RWPE2 (cell line): ENCODE results near the gene PDCD1.

Experiments used
- ATAC-seq: fragments of 200-7000 bp; cut with Tn5 transposase; 3 replicates; pipeline ENCODE4 v1.9.1; 2021; ENCODE audit warnings: low read depth
- DNase-seq: peaks from one replicate; pipeline ENCODE4 v3.0.0-alpha.2; 2020; ENCODE audit warnings: low spot score
- H3K27ac ChIP-seq: fragments of 450-650 bp; 2 replicates; pipeline ENCODE4 v1.5.1; 2017; ENCODE audit warnings: mild to moderate bottlenecking; ENCODE audit not compliant: poor library complexity, severe bottlenecking
- H3K27me3 ChIP-seq: fragments of 250-450 bp; sonication (Bioruptor Pico); 2 replicates; pipeline ENCODE4 v1.5.1; 2021; ENCODE audit warnings: mild to moderate bottlenecking, moderate library complexity; ENCODE audit not compliant: insufficient read depth, poor library complexity, severe bottlenecking
- H3K36me3 ChIP-seq: fragments of 250-450 bp; sonication (Bioruptor Pico); 2 replicates; pipeline ENCODE4 v1.5.1; 2020; ENCODE audit warnings: low read depth, mild to moderate bottlenecking, moderate library complexity
- H3K4me1 ChIP-seq: fragments of 250-450 bp; sonication (Bioruptor Pico); 2 replicates; pipeline ENCODE4 v1.5.1; 2021; ENCODE audit warnings: mild to moderate bottlenecking, moderate library complexity; ENCODE audit not compliant: insufficient read depth, poor library complexity, severe bottlenecking
- H3K4me3 ChIP-seq: fragments of 250-450 bp; sonication (Bioruptor Pico); 2 replicates; pipeline ENCODE4 v1.5.1; 2021; ENCODE audit warnings: mild to moderate bottlenecking, moderate library complexity; ENCODE audit not compliant: severe bottlenecking
- H3K9me3 ChIP-seq: fragments of 250-450 bp; sonication (Bioruptor Pico); 2 replicates; pipeline ENCODE4 v1.5.1; 2021; ENCODE audit warnings: mild to moderate bottlenecking, moderate library complexity; ENCODE audit not compliant: severe bottlenecking
- CTCF ChIP-seq: fragments of 450-650 bp; IDR thresholded peaks from one replicate; pipeline ENCODE4 v1.5.1; 2017; ENCODE audit warnings: mild to moderate bottlenecking, moderate library complexity; ENCODE audit not compliant: poor library complexity, severe bottlenecking

The PDCD1 gene

GRCh38 chr2:241873803-241874110, 15.1 kb upstream of the PDCD1 start:
- ATAC-seq (no peak), DNase-seq (no peak)
- Histone ChIP-seq H3K4me3 (no peak overlapping the region), H3K4me1 (no peaks in the 10 kb centered on the region), H3K27ac (no peak overlapping the region), H3K27me3 (no peaks in the 10 kb centered on the region), H3K9me3 (no peaks in the 10 kb centered on the region), H3K36me3 (no peaks in the 10 kb centered on the region)
- no peak for TF ChIP-seq CTCF

- Histone ChIP-seq H3K36me3 (no peaks in the 10 kb centered on the region), H3K27ac (no peak overlapping the region), H3K4me3 (no peak overlapping the region), H3K27me3 (no peaks in the 10 kb centered on the region), H3K9me3 (no peaks in the 10 kb centered on the region), H3K4me1 (no peaks in the 10 kb centered on the region)
- TF ChIP-seq CTCF = no peak
- no peak for DNase-seq
- no peak for ATAC-seq
These were observed 14.5 kb upstream of the PDCD1 start for GRCh38 chr2:241873081-241873802.

- no peak for TF ChIP-seq CTCF
- H3K36me3 ChIP-seq = no peaks in the 10 kb centered on the region
- DNase-seq (no peak), ATAC-seq (no peak)
- H3K4me3 ChIP-seq = no peak overlapping the region
- H3K27ac ChIP-seq = no peak overlapping the region
- H3K4me1 ChIP-seq = no peaks in the 10 kb centered on the region
- no peaks in the 10 kb centered on the region for H3K27me3 ChIP-seq
- H3K9me3 ChIP-seq = no peaks in the 10 kb centered on the region
These were observed 13.6 kb upstream of the PDCD1 start for GRCh38 chr2:241872313-241872642.

- no peaks in the 10 kb centered on the region for H3K4me1 ChIP-seq
- no peak overlapping the region for H3K4me3 ChIP-seq
- TF ChIP-seq CTCF = no peak
- no peaks in the 10 kb centered on the region for H3K9me3 ChIP-seq
- no peak overlapping the region for H3K27ac ChIP-seq
- no peaks in the 10 kb centered on the region for H3K36me3 ChIP-seq
- no peaks in the 10 kb centered on the region for H3K27me3 ChIP-seq
- no peak for DNase-seq
- ATAC-seq = no peak
These were observed 13.0 kb upstream of the PDCD1 start for GRCh38 chr2:241871538-241872312.
